ENCODE measurements around the gene PCSK4.

Gene PCSK4

DNA sequence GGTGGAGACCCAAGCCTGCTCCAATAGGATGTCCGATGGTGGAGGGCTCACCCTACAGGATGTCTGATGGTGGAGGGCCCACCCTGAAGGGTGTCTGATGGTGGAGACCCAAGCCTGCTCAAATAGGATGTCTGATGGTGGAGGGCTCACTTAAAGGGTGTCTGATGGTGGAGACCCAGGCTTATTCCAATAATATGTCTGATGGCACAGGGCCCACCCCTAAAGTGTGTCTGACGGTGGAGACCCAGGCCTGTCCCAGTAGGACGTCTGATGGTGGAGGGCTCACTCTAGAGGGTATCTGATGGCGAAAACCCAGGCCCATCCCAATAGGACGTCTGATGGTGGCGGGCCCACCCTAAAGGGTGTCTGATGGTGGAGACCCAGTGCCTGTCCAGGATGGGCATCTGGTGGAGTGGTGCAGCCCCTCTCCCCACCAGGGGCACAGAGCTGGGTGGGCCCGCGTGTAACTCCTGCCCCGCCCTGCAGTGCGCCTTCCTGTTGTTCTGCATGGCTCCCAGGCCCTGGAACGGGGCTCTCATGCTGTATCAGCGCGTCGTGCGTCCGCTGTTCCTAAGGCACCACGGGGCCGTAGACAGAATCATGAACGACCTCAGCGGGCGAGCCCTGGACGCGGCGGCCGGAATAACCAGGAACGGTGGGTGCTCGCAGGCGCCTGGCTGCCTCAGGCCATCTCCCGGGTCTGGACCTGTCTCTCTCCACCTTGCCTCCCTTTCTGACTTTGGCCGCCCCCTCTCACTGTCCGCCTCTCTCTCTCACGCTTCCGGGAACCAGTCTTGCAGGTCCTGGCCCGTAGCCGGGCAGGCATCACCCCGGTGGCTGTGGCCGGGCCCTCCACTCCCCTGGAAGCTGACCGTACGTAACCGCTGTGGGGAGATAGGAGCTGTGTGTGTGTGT lies 5.9 kb upstream of the PCSK4 start:
- no peaks in the 10 kb centered on the region for H3K9me3 ChIP-seq (replicated peaks in 1 of 2; ENCODE audit: control insufficient read depth in 2 of 2, insufficient read depth in 1 of 2, low read depth in 1 of 2, low read length in 2 of 2)
- H3K36me3 ChIP-seq (replicated peaks in 1 of 2; ENCODE audit: control insufficient read depth in 2 of 2, insufficient read depth in 2 of 2, low read length in 2 of 2): no peaks in the 10 kb centered on the region
- H3K27ac ChIP-seq (replicated peaks; ENCODE audit: low read length): no peak overlapping the region
- DNase-seq (ENCODE audit: low spot score): no peak
- H3K23ac ChIP-seq (ENCODE audit: low read depth, low read length, poor library complexity): peak overlapping the region; percentile 29
- no peak overlapping the region for H2AFZ ChIP-seq (ENCODE audit: low read length)
- peak overlapping the region; percentile 67 for H2BK15ac ChIP-seq (ENCODE audit: low read length)
- no peak overlapping the region for H3K4me3 ChIP-seq (ENCODE audit: low read length in 2 of 2)
- no peak overlapping the region for H2BK120ac ChIP-seq (ENCODE audit: low read depth, low read length)
- H3K27me3 ChIP-seq (ENCODE audit: control insufficient read depth in 3 of 3, insufficient read depth in 3 of 3, low read depth in 1 of 3, low read length in 3 of 3): peaks cover 3 to 18% (median 14%) of the 10 kb centered on the region in 3 experiments
- no peak overlapping the region for H3K4ac ChIP-seq (ENCODE audit: low read length)
- no peaks in the 10 kb centered on the region for H3K79me1 ChIP-seq (ENCODE audit: low read depth, low read length)
- peak overlapping the region; percentile 28 for H3K18ac ChIP-seq (ENCODE audit: low read length)
- H2AK5ac ChIP-seq (ENCODE audit: low read depth, low read length): peak overlapping the region; percentile 96
- no CpG with 5 or more reads among the region's 40 CpGs for WGBS, 2 donors (ENCODE audit: extremely low coverage in 2 of 2, insufficient read length in 2 of 2, insufficient replicate concordance in 1 of 2)
- H2BK12ac ChIP-seq (ENCODE audit: low read length): no peak overlapping the region
- H4K8ac ChIP-seq (ENCODE audit: low read depth, low read length): no peak overlapping the region
- H3K9ac ChIP-seq (ENCODE audit: low read depth, low read length, poor library complexity): no peak overlapping the region
- H3K14ac ChIP-seq (ENCODE audit: low read length): no peak overlapping the region
- peaks cover 15% of the 10 kb centered on the region in 2 donors for H3K4me1 ChIP-seq (ENCODE audit: control insufficient read depth in 2 of 2, insufficient read depth in 1 of 2, low read depth in 1 of 2, low read length in 2 of 2)
- no peak overlapping the region for H3K4me2 ChIP-seq (ENCODE audit: insufficient read depth, low read length, poor library complexity, severe bottlenecking)
- H2BK5ac ChIP-seq (ENCODE audit: low read length): peak overlapping the region; percentile 44
- H4K91ac ChIP-seq (ENCODE audit: low read depth, low read length, poor library complexity): no peak overlapping the region

DNA sequence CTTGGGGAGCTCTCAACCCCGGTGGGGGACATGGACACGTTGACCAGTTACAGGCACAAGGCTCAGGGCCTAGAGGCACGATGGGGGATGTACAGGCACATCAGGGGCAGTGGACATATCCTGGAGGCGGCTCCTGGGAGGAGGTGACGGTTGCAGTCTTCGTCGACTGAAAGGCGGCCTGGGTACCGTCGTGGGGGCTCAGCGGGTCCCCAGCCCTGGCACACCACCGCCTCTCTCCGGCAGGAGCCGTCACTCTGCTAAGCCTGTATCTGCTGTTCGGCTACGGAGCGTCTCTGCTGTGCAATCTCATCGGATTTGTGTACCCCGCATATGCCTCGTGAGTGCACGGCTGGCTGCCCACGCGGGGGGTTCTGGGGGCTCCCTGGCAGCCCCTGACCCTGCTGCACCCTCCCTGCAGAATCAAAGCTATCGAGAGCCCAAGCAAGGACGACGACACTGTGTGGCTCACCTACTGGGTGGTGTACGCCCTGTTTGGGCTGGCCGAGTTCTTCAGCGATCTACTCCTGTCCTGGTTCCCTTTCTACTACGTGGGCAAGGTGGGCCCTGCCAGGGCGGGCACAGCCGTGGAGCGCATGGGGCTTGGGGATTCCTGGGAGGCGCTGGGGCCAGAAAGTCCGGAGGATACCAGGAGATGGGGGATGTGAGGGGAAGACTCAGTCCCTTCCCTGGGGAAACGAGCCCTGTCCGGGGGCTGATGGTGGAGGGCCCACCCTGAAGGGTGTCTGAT lies 5.1 kb upstream of the PCSK4 start:
- DNase-seq (ENCODE audit: low spot score): no peak
- H2AFZ ChIP-seq (ENCODE audit: low read length): no peak overlapping the region
- H3K18ac ChIP-seq (ENCODE audit: low read length): peak overlapping the region; percentile 64
- no peak overlapping the region for H4K91ac ChIP-seq (ENCODE audit: low read depth, low read length, poor library complexity)
- peak overlapping the region; percentile 68 for H2AK5ac ChIP-seq (ENCODE audit: low read depth, low read length)
- H2BK120ac ChIP-seq (ENCODE audit: low read depth, low read length): no peak overlapping the region
- H2BK5ac ChIP-seq (ENCODE audit: low read length): peak overlapping the region; percentile 66
- H3K23ac ChIP-seq (ENCODE audit: low read depth, low read length, poor library complexity): peak overlapping the region; percentile 31
- peak overlapping the region; percentile 44 for H3K9ac ChIP-seq (ENCODE audit: low read depth, low read length, poor library complexity)
- no peaks in the 10 kb centered on the region for H3K79me1 ChIP-seq (ENCODE audit: low read depth, low read length)
- no peak overlapping the region for H3K4ac ChIP-seq (ENCODE audit: low read length)
- no CpG with 5 or more reads among the region's 37 CpGs for WGBS, 2 donors (ENCODE audit: extremely low coverage in 2 of 2, insufficient read length in 2 of 2, insufficient replicate concordance in 1 of 2)
- peak overlapping the region; percentile 38 for H3K14ac ChIP-seq (ENCODE audit: low read length)
- peak overlapping the region; percentile 71 for H2BK15ac ChIP-seq (ENCODE audit: low read length)
- no peak overlapping the region for H3K4me2 ChIP-seq (ENCODE audit: insufficient read depth, low read length, poor library complexity, severe bottlenecking)
- no peaks in the 10 kb centered on the region for H3K9me3 ChIP-seq (replicated peaks in 1 of 2; ENCODE audit: control insufficient read depth in 2 of 2, insufficient read depth in 1 of 2, low read depth in 1 of 2, low read length in 2 of 2)
- H3K36me3 ChIP-seq (replicated peaks in 1 of 2; ENCODE audit: control insufficient read depth in 2 of 2, insufficient read depth in 2 of 2, low read length in 2 of 2): no peaks in the 10 kb centered on the region
- no peak overlapping the region for H3K4me3 ChIP-seq (ENCODE audit: low read length in 2 of 2)
- peaks cover 15% of the 10 kb centered on the region in 2 donors for H3K4me1 ChIP-seq (ENCODE audit: control insufficient read depth in 2 of 2, insufficient read depth in 1 of 2, low read depth in 1 of 2, low read length in 2 of 2)
- H4K8ac ChIP-seq (ENCODE audit: low read depth, low read length): no peak overlapping the region
- H2BK12ac ChIP-seq (ENCODE audit: low read length): peak overlapping the region; percentile 94
- no peak overlapping the region for H3K27ac ChIP-seq (replicated peaks; ENCODE audit: low read length)
- H3K27me3 ChIP-seq (ENCODE audit: control insufficient read depth in 3 of 3, insufficient read depth in 3 of 3, low read depth in 1 of 3, low read length in 3 of 3): peaks cover 3 to 18% (median 14%) of the 10 kb centered on the region in 3 experiments

DNA sequence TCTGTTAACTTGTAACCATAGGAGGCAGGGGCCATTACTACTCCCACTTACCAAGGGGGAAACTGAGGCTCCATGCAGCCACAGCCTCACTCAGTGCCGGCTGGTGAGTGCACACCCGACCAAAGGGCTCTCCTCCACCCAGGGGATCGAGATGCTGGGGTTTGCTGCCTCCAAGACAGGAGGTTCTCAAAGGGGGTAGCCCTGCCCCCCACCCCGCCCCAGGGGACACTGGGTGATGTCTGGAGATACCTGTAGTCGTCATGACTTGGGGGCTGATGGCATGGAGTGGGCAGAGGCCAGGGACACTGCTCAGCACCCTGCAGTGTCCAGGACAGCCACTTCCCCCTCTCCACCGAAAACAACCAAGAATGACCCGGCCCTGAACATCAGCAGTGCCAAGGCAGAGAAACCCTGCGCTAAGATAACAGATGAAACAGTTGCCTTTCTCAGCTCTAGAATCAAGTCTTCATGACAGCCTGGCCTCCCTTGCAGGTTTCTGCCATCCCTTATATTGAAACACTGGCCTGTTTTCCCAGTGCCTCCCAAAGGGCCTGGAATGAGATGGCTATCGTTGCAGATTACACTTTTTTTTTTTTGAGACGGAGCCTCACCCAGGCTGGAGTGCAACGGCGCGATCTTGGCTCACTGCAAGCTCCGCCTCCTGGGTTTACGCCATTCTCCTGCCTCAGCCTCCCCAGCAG lies 4.1 kb upstream of the PCSK4 start:
- no peaks in the 10 kb centered on the region for H3K9me3 ChIP-seq (replicated peaks in 1 of 2; ENCODE audit: control insufficient read depth in 2 of 2, insufficient read depth in 1 of 2, low read depth in 1 of 2, low read length in 2 of 2)
- no peaks in the 10 kb centered on the region for H3K79me1 ChIP-seq (ENCODE audit: low read depth, low read length)
- H2BK5ac ChIP-seq (ENCODE audit: low read length): no peak overlapping the region
- no peak for DNase-seq (ENCODE audit: low spot score)
- no peak overlapping the region for H4K8ac ChIP-seq (ENCODE audit: low read depth, low read length)
- peaks cover 3 to 18% (median 14%) of the 10 kb centered on the region in 3 experiments for H3K27me3 ChIP-seq (ENCODE audit: control insufficient read depth in 3 of 3, insufficient read depth in 3 of 3, low read depth in 1 of 3, low read length in 3 of 3)
- H3K18ac ChIP-seq (ENCODE audit: low read length): no peak overlapping the region
- no peak overlapping the region for H2AK5ac ChIP-seq (ENCODE audit: low read depth, low read length)
- H2BK15ac ChIP-seq (ENCODE audit: low read length): peak overlapping the region; percentile 55
- H3K4me3 ChIP-seq (ENCODE audit: low read length in 2 of 2): no peak overlapping the region
- H4K91ac ChIP-seq (ENCODE audit: low read depth, low read length, poor library complexity): no peak overlapping the region
- H2BK120ac ChIP-seq (ENCODE audit: low read depth, low read length): no peak overlapping the region
- peak overlapping the region; percentile 37 for H3K4ac ChIP-seq (ENCODE audit: low read length)
- WGBS, 2 donors (ENCODE audit: extremely low coverage in 2 of 2, insufficient read length in 2 of 2, insufficient replicate concordance in 1 of 2): no CpG with 5 or more reads among the region's 15 CpGs
- peaks cover 20 to 23% of the 10 kb centered on the region in 2 donors for H3K4me1 ChIP-seq (ENCODE audit: control insufficient read depth in 2 of 2, insufficient read depth in 1 of 2, low read depth in 1 of 2, low read length in 2 of 2)
- no peak overlapping the region for H3K23ac ChIP-seq (ENCODE audit: low read depth, low read length, poor library complexity)
- H3K27ac ChIP-seq (replicated peaks; ENCODE audit: low read length): no peak overlapping the region
- no peak overlapping the region for H3K14ac ChIP-seq (ENCODE audit: low read length)
- no peak overlapping the region for H2BK12ac ChIP-seq (ENCODE audit: low read length)
- H3K9ac ChIP-seq (ENCODE audit: low read depth, low read length, poor library complexity): no peak overlapping the region
- H2AFZ ChIP-seq (ENCODE audit: low read length): no peak overlapping the region
- H3K4me2 ChIP-seq (ENCODE audit: insufficient read depth, low read length, poor library complexity, severe bottlenecking): no peak overlapping the region
- H3K36me3 ChIP-seq (replicated peaks in 1 of 2; ENCODE audit: control insufficient read depth in 2 of 2, insufficient read depth in 2 of 2, low read length in 2 of 2): no peaks in the 10 kb centered on the region
